GM23248 (cell line): ENCODE results near the gene GRM7.

ENCODE experiments used
- EZH2 ChIP-seq: fragments of 200-600 bp; sonication (generic); IDR thresholded peaks from 2 replicates; pipeline ENCODE4 v1.6.1; 2018; ENCODE audit warnings: antibody characterized with exemption, mild to moderate bottlenecking; ENCODE audit not compliant: insufficient read depth, poor library complexity, severe bottlenecking
- EZH2phosphoT487 ChIP-seq: fragments of 200-600 bp; sonication (generic); IDR thresholded peaks from 2 replicates; pipeline ENCODE4 v1.6.1; 2018; ENCODE audit warnings: antibody characterized with exemption, moderate library complexity, mild to moderate bottlenecking, low read depth; ENCODE audit not compliant: insufficient read depth

GRCh38 chr3:7721869-7722268 is 861.0 kb downstream of the GRM7 start:
- TF ChIP-seq EZH2 (no peak), EZH2phosphoT487 (no peak)
